IPS-20b (cell line): ENCODE data around the gene KLHL17.
"Not testable (repeated sequence)": the region's sequence is repeated elsewhere in the genome, so short reads cannot be mapped to it uniquely, and the experiment has no call there.

Source experiments
- H3K27ac ChIP-seq: one replicate; pipeline ENCODE4 v1.5.1; 2013; ENCODE audit warnings: low read length
- H3K27me3 ChIP-seq: 2 replicates; pipeline ENCODE4 v1.6.1; 2013; ENCODE audit warnings: mild to moderate bottlenecking, low read length, inconsistent platforms; ENCODE audit not compliant: insufficient read depth
- H3K36me3 ChIP-seq: 2 replicates; pipeline ENCODE4 v1.6.1; 2013; ENCODE audit warnings: low read depth, mild to moderate bottlenecking, inconsistent platforms, low read length, moderate library complexity; ENCODE audit not compliant: insufficient read depth
- H3K4me1 ChIP-seq: 2 replicates; pipeline ENCODE4 v1.6.1; 2013; ENCODE audit warnings: mild to moderate bottlenecking, control low read depth, inconsistent platforms, low read length, moderate library complexity; ENCODE audit not compliant: insufficient read depth
- H3K4me3 ChIP-seq: 2 replicates; pipeline ENCODE4 v1.5.1; 2013; ENCODE audit warnings: mild to moderate bottlenecking, low read length, inconsistent platforms
- H3K9ac ChIP-seq: 2 replicates; pipeline ENCODE4 v1.6.1; 2013; ENCODE audit warnings: low read depth, mild to moderate bottlenecking, inconsistent platforms, low read length, moderate library complexity
- H3K9me3 ChIP-seq: 2 replicates; pipeline ENCODE4 v1.6.1; 2013; ENCODE audit warnings: mild to moderate bottlenecking, low read depth, low read length, inconsistent platforms; ENCODE audit not compliant: insufficient read depth

The KLHL17 gene

GRCh38 chr1:1004780-1005697 lies 44.7 kb downstream of the KLHL17 start:
- H3K4me3 ChIP-seq = no peak overlapping the region
- peaks cover 63% of the 10 kb centered on the region for H3K27me3 ChIP-seq
- no peak overlapping the region for H3K27ac ChIP-seq
- H3K9ac ChIP-seq = no peak overlapping the region
- H3K36me3 ChIP-seq = no peaks in the 10 kb centered on the region
- peaks cover 7% of the 10 kb centered on the region; the same call in 1 of the 2 replicates for H3K4me1 ChIP-seq
- H3K9me3 ChIP-seq = no peaks in the 10 kb centered on the region

GRCh38 chr1:1005774-1006304 lies 45.5 kb downstream of the KLHL17 start:
- Histone ChIP-seq H3K4me1 (peaks cover 7% of the 10 kb centered on the region; the same call in 1 of the 2 replicates), H3K36me3 (no peaks in the 10 kb centered on the region), H3K9ac (no peak overlapping the region), H3K27ac (no peak overlapping the region), H3K4me3 (no peak overlapping the region), H3K27me3 (peaks cover 55% of the 10 kb centered on the region), H3K9me3 (no peaks in the 10 kb centered on the region)

- no peaks in the 10 kb centered on the region for H3K9me3 ChIP-seq
- H3K27ac ChIP-seq = no peak overlapping the region
- no peak overlapping the region for H3K4me3 ChIP-seq
- peaks cover 48% of the 10 kb centered on the region for H3K27me3 ChIP-seq
- peaks cover 7% of the 10 kb centered on the region; the same call in 1 of the 2 replicates for H3K4me1 ChIP-seq
- H3K36me3 ChIP-seq = no peaks in the 10 kb centered on the region
- no peak overlapping the region for H3K9ac ChIP-seq
These were observed 46.1 kb downstream of the KLHL17 start for GRCh38 chr1:1006305-1007159.

GRCh38 chr1:1010131-1010530 lies 49.7 kb downstream of the KLHL17 start:
- not testable (repeated sequence) for H3K9me3 ChIP-seq, H3K4me1 ChIP-seq, H3K9ac ChIP-seq, H3K36me3 ChIP-seq, H3K27ac ChIP-seq, H3K4me3 ChIP-seq
- H3K27me3 ChIP-seq = peaks cover 25% of the 10 kb centered on the region; the same call in 1 of the 2 replicates

GRCh38 chr1:1011396-1011949 lies 51.1 kb downstream of the KLHL17 start:
- no peak overlapping the region for H3K27ac ChIP-seq

GRCh38 chr1:1012736-1013104 lies 52.3 kb downstream of the KLHL17 start:
- not testable (repeated sequence) for H3K9me3 ChIP-seq

More at GRCh38 chr1:1011396-1011949, 51.1 kb downstream of the KLHL17 start:
- Histone ChIP-seq H3K4me3 (no peak overlapping the region), H3K9ac (no peak overlapping the region), H3K27me3 (peaks cover 21% of the 10 kb centered on the region; the same call in 1 of the 2 replicates), H3K9me3 (no peaks in the 10 kb centered on the region), H3K4me1 (peaks cover 9% of the 10 kb centered on the region; the same call in 1 of the 2 replicates), H3K36me3 (no peaks in the 10 kb centered on the region)

GRCh38 chr1:1013105-1013921 lies 52.9 kb downstream of the KLHL17 start, which contains the start of gene ISG15:
TSS of gene ISG15 (plus strand) at chr1:1013497. CDS start at chr1:1013574, 77 bp downstream.
- no peak within 1 kb of the TSS for H3K27ac ChIP-seq
- peak within 1 kb of the TSS; percentile 85; the same call in 1 of the 2 replicates for H3K9ac ChIP-seq

More at GRCh38 chr1:1012736-1013104, 52.3 kb downstream of the KLHL17 start:
- H3K4me1 ChIP-seq, H3K27ac ChIP-seq, H3K36me3 ChIP-seq: not testable (repeated sequence)
- H3K9ac ChIP-seq = peak overlapping the region; percentile 85; the same call in 1 of the 2 replicates
- H3K4me3 ChIP-seq = peak overlapping the region; percentile 57
- peaks cover 17% of the 10 kb centered on the region; the same call in 1 of the 2 replicates for H3K27me3 ChIP-seq

GRCh38 chr1:1013922-1014648 lies 53.7 kb downstream of the KLHL17 start:
- H3K27me3 ChIP-seq = peaks cover 13% of the 10 kb centered on the region; the same call in 1 of the 2 replicates
- no peak overlapping the region for H3K27ac ChIP-seq
- H3K4me1 ChIP-seq = peaks cover 9% of the 10 kb centered on the region; the same call in 1 of the 2 replicates
- no peaks in the 10 kb centered on the region for H3K9me3 ChIP-seq
- peak overlapping the region; percentile 85; the same call in 1 of the 2 replicates for H3K9ac ChIP-seq
- H3K4me3 ChIP-seq = peak overlapping the region; percentile 57
- H3K36me3 ChIP-seq = no peaks in the 10 kb centered on the region

More at GRCh38 chr1:1013105-1013921, 52.9 kb downstream of the KLHL17 start, which contains the start of gene ISG15:
- Histone ChIP-seq H3K9me3 (no peaks in the 10 kb centered on the region), H3K36me3 (no peaks in the 10 kb centered on the region), H3K27me3 (peaks cover 13% of the 10 kb centered on the region; the same call in 1 of the 2 replicates), H3K4me3 (peak within 1 kb of the TSS; percentile 57), H3K4me1 (peaks cover 9% of the 10 kb centered on the region; the same call in 1 of the 2 replicates)

- H3K4me3 ChIP-seq = peak overlapping the region; percentile 57; the same call in 1 of the 2 replicates
- H3K27ac ChIP-seq = no peak overlapping the region
- H3K36me3 ChIP-seq = no peaks in the 10 kb centered on the region
- peaks cover 13% of the 10 kb centered on the region; the same call in 1 of the 2 replicates for H3K27me3 ChIP-seq
- no peaks in the 10 kb centered on the region for H3K9me3 ChIP-seq
- peaks cover 9% of the 10 kb centered on the region; the same call in 1 of the 2 replicates for H3K4me1 ChIP-seq
- H3K9ac ChIP-seq = peak overlapping the region; percentile 41; the same call in 1 of the 2 replicates
These were observed 54.7 kb downstream of the KLHL17 start for GRCh38 chr1:1014799-1015681.
